Epidermal melanocyte (primary cell): ENCODE data around the gene AUTS2.
A peak's percentile ranks its signal among the peaks of the same experiment; 100 is the strongest.

ENCODE experiments used
- DNase-seq: peaks from one replicate; pipeline ENCODE4 v3.0.0; 2011; ENCODE audit warnings: low spot score; ENCODE audit not compliant: insufficient read length

Gene AUTS2

DNA sequence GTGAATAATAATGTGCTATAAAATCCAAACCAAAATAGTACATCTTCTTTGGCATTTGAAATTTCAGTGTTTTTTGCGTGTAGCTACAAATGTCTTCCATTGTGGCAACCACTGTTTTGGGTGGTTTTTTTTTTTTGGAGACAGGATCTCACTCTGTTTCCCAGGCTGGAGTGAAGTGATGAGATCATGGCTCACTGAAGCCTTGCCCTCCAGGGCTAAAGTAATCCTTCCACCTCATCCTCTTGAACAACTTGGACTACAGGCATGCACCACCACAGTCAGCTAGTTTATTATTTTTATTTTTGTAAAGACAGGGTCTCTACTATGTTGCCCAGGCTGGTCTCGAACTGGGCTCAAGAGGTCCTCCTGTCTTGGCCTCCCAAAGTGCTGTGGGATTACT is 455.1 kb downstream of the AUTS2 start:
- no peak for DNase-seq

DNA sequence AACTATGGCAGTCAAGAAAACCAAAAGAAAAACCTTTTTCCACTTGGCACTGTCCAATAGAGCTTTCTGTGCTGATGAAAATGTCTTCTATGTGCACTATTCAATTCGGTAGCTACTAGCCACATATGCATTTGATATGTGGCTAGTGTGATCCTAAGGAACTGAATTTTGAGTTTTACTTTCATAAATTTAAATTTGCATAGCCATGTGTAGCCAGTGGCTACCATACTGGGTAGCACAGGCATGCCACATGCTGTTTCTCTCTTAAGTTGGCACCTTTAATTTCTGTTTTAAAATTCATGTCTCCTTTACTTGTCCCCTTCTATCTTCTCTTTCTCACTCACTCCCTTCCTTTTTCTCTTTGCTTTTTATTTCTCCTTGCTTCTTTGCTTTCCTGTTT is 455.7 kb downstream of the AUTS2 start:
- no peak for DNase-seq

DNA sequence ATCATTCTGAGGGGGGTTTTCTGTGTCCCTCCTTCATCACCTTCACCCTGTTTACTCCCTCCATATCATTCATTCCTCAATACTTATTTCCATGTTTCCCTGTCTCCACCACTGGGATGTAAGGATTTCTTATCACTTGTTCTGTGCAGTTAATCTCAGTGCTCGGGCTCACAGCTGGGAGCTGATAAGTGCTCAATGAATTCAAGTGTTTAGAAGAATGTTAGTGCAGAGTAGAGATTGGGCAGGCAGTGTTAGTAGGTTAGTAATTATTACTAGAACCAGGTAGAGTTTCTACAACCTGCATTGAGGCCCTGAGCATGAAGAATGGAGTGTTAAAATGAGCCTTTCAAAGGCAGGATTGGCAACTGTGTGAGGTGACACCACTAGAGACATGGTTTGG is 458.1 kb downstream of the AUTS2 start:
- no peak for DNase-seq

GRCh38 chr7:70060298-70061068 is 462.2 kb downstream of the AUTS2 start:
- no peak for DNase-seq

DNA sequence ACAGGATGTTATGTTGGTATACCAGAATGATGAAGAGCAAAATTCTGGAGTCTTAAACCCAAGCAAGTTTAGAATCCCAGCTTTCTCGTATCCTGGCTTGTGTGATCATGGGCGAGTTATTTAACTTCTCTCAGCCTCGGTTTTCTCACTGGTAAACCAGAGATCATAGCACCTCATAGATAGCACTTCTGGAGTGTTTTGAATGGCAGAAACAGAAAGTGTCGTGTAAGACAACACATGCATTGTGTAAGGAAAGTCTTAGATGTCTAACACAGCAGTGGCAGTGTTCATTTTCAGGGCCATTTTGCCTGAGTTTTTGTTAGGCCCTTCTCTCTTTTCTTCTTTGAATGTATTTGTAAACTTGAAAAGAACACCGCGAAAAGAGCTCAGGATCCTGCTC is 465.1 kb downstream of the AUTS2 start:
- DNase-seq = no peak

GRCh38 chr7:70063927-70064326 is 465.7 kb downstream of the AUTS2 start:
- no peak for DNase-seq

DNA sequence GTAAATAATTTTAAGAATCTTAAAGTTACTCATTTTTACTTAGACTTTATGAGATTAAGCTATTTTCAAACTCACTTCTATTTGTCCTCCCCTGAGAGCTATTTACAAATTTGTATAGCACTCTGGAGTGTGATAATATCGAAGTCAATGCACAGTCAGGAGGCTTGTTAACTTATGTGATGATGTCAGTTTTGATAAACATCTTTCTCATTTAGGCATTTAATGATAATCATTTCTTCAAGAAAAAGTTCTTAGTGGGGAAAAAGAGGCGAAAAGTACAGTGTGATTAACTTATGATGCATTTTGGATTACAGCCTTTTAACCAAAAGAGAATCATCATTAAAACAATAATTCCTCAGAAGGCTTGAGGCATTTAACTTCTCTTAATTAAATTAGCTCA is 468.6 kb downstream of the AUTS2 start:
- DNase-seq = no peak

DNA sequence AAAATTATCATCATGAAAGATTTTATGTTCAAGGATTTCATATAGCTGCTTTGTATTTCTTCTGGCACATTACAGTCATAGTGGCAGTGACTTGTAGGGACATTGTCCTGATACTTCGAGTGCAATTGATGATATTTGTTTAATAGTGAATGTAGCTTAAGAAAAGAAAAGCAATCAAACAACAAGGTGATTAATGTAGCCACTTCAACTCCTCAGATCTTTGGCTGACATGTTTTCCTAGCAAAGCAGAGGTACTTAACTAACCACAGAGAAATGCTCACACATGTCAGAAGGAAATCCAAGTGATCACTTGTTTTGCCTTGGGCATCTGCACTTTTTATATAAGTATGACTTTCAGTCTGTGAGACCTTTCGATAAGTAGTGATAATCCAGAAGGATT is 470.3 kb downstream of the AUTS2 start:
- no peak for DNase-seq

DNA sequence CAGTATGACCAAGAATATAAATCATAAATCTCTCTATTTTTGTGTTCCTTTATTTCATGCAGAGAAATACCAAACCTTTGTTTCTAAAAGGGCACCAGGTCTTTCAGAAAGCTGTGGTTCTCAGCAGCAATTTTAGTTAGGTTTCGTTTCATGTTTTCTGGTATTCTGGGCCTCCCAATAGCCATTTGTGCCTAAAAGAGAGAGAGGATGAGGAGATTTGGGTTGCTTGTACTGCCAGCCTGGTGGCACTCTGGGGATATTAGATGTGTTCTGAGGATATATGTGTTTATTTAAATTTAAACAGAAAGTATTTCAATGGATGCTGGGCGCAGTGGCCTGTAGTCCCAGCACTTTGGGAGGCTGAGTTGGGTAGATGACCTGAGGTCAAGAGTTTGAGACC is 471.7 kb downstream of the AUTS2 start:
- no peak for DNase-seq

GRCh38 chr7:70071766-70072165 is 473.5 kb downstream of the AUTS2 start:
- DNase-seq = no peak

DNA sequence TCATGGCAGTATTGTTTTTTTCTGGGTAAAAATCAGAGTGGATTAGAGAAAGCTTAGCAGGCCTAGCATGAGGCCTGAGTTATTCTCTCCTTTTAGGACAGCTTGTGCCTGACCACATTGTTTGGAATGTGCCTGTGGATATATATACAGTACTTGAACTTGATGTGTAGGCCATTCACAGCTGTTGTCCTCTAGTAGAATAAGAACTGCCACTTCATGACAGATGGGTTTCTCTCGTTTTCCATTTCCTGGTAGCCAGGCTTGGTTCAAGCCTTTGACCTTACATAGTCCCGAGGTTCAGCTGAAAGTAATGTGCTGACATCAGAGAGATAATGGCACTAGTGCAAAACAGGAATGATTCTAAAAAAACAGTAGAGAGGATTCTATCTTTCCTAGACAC is 473.9 kb downstream of the AUTS2 start:
- DNase-seq = peak; percentile 65

GRCh38 chr7:70076325-70076724 is 478.1 kb downstream of the AUTS2 start:
- no peak for DNase-seq

GRCh38 chr7:70082099-70082611 is 483.9 kb downstream of the AUTS2 start:
- no peak for DNase-seq

- DNase-seq = no peak
These were observed 493.1 kb downstream of the AUTS2 start for GRCh38 chr7:70091362-70091761.

DNA sequence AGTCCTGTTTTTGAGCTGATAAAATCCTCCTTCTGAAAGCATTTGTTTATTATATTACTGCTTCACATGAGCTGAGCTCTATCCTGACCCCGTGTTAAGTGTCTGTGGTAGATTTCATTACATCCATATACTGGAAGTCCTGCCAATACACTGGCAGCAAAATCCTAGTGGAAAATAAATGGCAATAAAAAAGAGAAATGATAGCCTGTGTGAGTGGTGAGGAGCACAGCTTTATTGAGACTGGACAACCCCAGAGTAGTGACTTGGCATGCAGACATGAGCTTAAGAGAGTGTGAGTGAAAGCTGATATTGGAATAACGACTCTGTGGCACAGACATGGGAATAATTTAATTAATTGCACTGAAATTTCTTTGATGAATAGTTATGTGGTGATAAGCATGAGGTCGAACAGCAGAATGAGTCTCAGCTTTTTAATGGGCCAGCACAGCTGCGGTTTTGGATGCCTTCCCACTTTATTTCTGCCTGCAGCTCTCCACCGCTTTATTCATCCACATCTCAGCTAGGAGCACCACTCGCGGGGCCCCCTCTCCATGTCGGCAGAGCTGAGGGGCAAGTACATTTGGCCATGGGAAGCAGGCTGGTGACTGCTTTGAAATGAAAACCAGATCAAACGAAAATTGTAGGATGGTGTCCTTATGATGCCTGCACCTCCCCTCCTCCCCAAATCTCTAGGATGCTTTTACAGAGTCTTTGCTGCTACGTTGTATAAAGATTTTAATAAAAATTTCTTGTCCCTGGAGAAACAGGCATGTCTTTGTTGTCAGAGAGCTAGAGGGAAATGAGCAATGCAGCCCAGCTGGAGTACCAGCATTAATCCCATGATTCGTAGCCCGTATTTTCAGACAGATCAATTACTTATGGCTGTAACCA is 494.3 kb downstream of the AUTS2 start:
- DNase-seq = peak; percentile 68

GRCh38 chr7:70093205-70093904 is 495.1 kb downstream of the AUTS2 start:
- DNase-seq = no peak

GRCh38 chr7:70094831-70095230 is 496.6 kb downstream of the AUTS2 start:
- DNase-seq = no peak

DNA sequence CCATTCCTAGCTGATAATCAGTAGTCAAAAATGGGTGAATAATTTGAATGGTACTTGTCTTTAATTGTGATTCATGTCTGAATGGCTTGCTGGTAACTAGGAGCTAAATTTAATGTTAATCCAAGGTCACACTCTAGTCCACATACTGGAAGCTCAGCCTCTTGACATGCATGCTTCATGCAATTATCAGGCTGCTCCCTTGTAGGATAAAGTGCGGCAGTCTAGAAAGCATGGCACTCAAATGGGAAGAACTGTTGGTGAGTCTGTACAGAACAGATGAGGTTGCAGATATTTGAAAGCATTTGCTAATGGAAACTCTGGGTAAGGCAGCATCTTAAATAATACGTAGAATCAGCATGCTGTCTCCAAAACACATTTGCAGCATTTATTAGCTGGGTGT is 499.4 kb downstream of the AUTS2 start:
- DNase-seq = no peak

DNA sequence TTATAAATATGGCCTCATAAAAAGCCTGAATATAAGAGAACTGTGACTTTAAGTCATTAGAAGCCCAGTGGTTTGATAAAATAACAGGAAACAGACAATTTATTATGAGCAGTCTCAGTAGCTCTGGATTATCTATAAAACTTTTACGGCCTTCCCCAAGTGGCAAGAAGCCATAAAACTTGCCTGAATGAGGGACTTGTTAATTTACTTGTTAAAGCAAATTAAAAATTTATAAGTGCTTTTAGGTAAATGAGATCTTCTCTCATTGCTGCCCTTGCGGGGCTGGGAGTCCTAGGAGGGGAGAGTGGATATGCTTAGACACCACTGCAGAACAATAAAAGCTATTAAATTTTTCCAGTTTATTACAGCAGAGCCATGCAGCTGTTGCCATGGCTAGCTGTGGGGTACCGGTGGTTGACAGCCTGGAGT is 499.9 kb downstream of the AUTS2 start:
- DNase-seq = no peak

GRCh38 chr7:70098905-70099672 is 500.8 kb downstream of the AUTS2 start:
- DNase-seq = no peak

- DNase-seq = no peak
These were observed 506.0 kb downstream of the AUTS2 start for GRCh38 chr7:70104243-70104642.
